SW 1271 (cell line): Measurements from ENCODE around the gene GLI3.

Experiments used
- DNase-seq, 2 experiments: peaks; one replicate each; lab custom pipeline; 2025; lab: John Stamatoyannopoulos, UW

The GLI3 gene

GRCh38 chr7:41928781-41929180, 308.2 kb downstream of the GLI3 start:
- no peak for DNase-seq

GRCh38 chr7:41928166-41928565, 308.8 kb downstream of the GLI3 start:
- no peak for DNase-seq

GRCh38 chr7:41927380-41927779, 309.6 kb downstream of the GLI3 start:
- no peak for DNase-seq

- no peak for DNase-seq
These were observed 311.1 kb downstream of the GLI3 start for GRCh38 chr7:41925946-41926345.

GRCh38 chr7:41924796-41925195, 312.2 kb downstream of the GLI3 start:
- no peak for DNase-seq

- no peak for DNase-seq
These were observed 314.6 kb downstream of the GLI3 start for GRCh38 chr7:41922373-41922772.

- no peak for DNase-seq
These were observed 315.5 kb downstream of the GLI3 start for GRCh38 chr7:41921453-41921981.

- no peak for DNase-seq
These were observed 318.4 kb downstream of the GLI3 start for GRCh38 chr7:41918597-41918996.

GRCh38 chr7:41916450-41916927, 320.5 kb downstream of the GLI3 start:
- DNase-seq = peak; percentile 50 to 70

- DNase-seq = no peak
These were observed 321.1 kb downstream of the GLI3 start for GRCh38 chr7:41915871-41916270.

- DNase-seq = no peak
These were observed 324.0 kb downstream of the GLI3 start for GRCh38 chr7:41912851-41913567.

- DNase-seq = no peak
These were observed 324.6 kb downstream of the GLI3 start for GRCh38 chr7:41912426-41912825.

GRCh38 chr7:41911792-41912191, 325.2 kb downstream of the GLI3 start:
- no peak for DNase-seq
